ENCODE measurements around the gene TMEM87B.
"Not testable (repeated sequence)": the region's sequence is repeated elsewhere in the genome, so short reads cannot be mapped to it uniquely, and the experiment has no call there.

TMEM87B gene

GRCh38 chr2:112032689-112033465 lies 22.2 kb upstream of the TMEM87B start:
- in situ Hi-C loops (cut with MboI; ENCODE audit: low sequenced_read_pairs): no loop called here

GRCh38 chr2:112033600-112033999 lies 21.5 kb upstream of the TMEM87B start:
- in situ Hi-C loops (cut with MboI; ENCODE audit: low sequenced_read_pairs): no loop called here

GRCh38 chr2:112034924-112035323 lies 20.1 kb upstream of the TMEM87B start:
- in situ Hi-C loops (cut with MboI; ENCODE audit: low sequenced_read_pairs): no loop called here

GRCh38 chr2:112035786-112036185 lies 19.3 kb upstream of the TMEM87B start:
- in situ Hi-C loops (cut with MboI; ENCODE audit: low sequenced_read_pairs): no loop called here

- in situ Hi-C loops (cut with MboI; ENCODE audit: low sequenced_read_pairs): not testable (repeated sequence)
Observed at GRCh38 chr2:112039556-112039955, 15.5 kb upstream of the TMEM87B start.

- in situ Hi-C loops (cut with MboI; ENCODE audit: low sequenced_read_pairs): not testable (repeated sequence)
Observed at GRCh38 chr2:112040066-112040465, 15.0 kb upstream of the TMEM87B start.

- in situ Hi-C loops (cut with MboI; ENCODE audit: low sequenced_read_pairs): not testable (repeated sequence)
Observed at GRCh38 chr2:112041460-112041859, 13.6 kb upstream of the TMEM87B start.

- in situ Hi-C loops (cut with MboI; ENCODE audit: low sequenced_read_pairs): no loop called here
Observed at GRCh38 chr2:112045446-112046014, 9.5 kb upstream of the TMEM87B start.

- in situ Hi-C loops (cut with MboI; ENCODE audit: low sequenced_read_pairs): no loop called here
Observed at GRCh38 chr2:112046231-112046630, 8.8 kb upstream of the TMEM87B start.

- in situ Hi-C loops (cut with MboI; ENCODE audit: low sequenced_read_pairs): no loop called here
Observed at GRCh38 chr2:112047537-112048235, 7.4 kb upstream of the TMEM87B start.

- in situ Hi-C loops (cut with MboI; ENCODE audit: low sequenced_read_pairs): no loop called here
Observed at GRCh38 chr2:112048236-112048592, 6.9 kb upstream of the TMEM87B start.

GRCh38 chr2:112048887-112049286 lies 6.2 kb upstream of the TMEM87B start:
- in situ Hi-C loops (cut with MboI; ENCODE audit: low sequenced_read_pairs): no loop called here

- in situ Hi-C loops (cut with MboI; ENCODE audit: low sequenced_read_pairs): loop anchor here (5.0 kb wide), 1 partner anchor 158 kb away; no protein-coding TSS in a partner anchor
Observed at GRCh38 chr2:112050316-112050715, 4.8 kb upstream of the TMEM87B start.

- in situ Hi-C loops (cut with MboI; ENCODE audit: low sequenced_read_pairs): loop anchor here (5.0 kb wide), 1 partner anchor 162 kb away; no protein-coding TSS in a partner anchor
Observed at GRCh38 chr2:112053917-112054846, 887 bp upstream of the TMEM87B start.

GRCh38 chr2:112055730-112056625 lies 909 bp downstream of the TMEM87B start:
- in situ Hi-C loops (cut with MboI; ENCODE audit: low sequenced_read_pairs): no loop called here

- in situ Hi-C loops (cut with MboI; ENCODE audit: low sequenced_read_pairs): no loop called here
Observed at GRCh38 chr2:112056626-112056987, 1.5 kb downstream of the TMEM87B start.

GRCh38 chr2:112059671-112060070 lies 4.6 kb downstream of the TMEM87B start:
- in situ Hi-C loops (cut with MboI; ENCODE audit: low sequenced_read_pairs): no loop called here

- in situ Hi-C loops (cut with MboI; ENCODE audit: low sequenced_read_pairs): no loop called here
Observed at GRCh38 chr2:112061299-112061698, 6.2 kb downstream of the TMEM87B start.

- in situ Hi-C loops (cut with MboI; ENCODE audit: low sequenced_read_pairs): no loop called here
Observed at GRCh38 chr2:112061840-112062239, 6.8 kb downstream of the TMEM87B start.

- in situ Hi-C loops (cut with MboI; ENCODE audit: low sequenced_read_pairs): no loop called here
Observed at GRCh38 chr2:112062894-112063293, 7.8 kb downstream of the TMEM87B start.

Measured in HL-60/S4 treated with retinoic acid at 250 ng/mL for 4 days and 3 days (cell line).